ENCODE data around the gene CRELD2. TPM values are rescaled to one million over a fixed set of nuclear protein-coding genes. Genes with fewer than 3 reads are reported as not detected.

Gene CRELD2
- total and polyA plus RNA-seq, 2 of the 13 experiments (the other 11 are each of a cell fraction or from before 2014, with no cell fraction given) = 17.2 to 44.7 TPM

DNA sequence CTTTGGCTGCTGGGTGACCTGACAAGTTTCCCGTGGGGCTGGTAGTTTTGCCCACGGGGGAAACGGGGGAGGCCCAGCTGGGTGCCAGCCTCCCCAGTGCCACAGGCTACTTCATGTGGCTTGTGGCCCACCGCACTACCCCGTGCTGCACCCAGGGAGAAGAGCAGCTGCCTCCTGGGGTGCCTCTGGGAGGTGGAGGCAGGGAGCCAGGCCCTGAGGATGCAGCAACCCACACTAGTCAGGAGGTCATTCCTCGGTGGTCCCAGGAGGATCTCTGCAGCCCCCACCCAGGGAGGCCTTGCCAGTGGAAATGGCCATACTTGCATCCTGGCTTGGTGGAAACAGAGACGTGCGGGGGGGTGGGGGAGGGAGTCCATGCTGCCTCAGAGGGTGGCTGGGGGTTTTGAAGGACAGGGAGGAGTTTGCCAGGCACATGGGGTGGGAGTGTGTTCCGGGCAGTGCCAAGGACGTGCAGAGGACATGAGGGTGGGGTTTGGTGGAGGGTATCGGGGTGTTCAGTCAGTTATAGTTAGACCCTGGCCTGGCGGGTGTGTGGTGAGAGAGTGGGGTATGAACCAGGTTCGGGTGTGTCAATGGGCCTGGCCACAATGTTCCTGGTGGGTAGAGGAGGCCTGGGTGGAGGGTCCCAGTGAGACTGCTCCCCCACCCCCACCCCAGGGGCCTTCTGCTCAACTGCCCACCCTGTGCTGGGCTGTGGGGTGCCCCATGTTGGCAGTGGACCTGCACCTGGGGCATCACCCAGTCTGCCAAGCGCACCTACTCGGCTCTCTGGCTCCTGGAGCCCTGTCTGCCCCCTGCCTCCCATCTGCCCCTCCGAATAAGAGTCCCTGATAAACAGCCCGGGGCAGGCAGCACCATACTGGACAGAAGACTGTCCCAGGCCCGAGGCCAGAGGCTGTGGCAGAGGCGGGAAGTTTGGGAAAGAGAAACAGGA lies 46.0 kb downstream of the CRELD2 start (continued):
- TF ChIP-seq, protein P1, sequence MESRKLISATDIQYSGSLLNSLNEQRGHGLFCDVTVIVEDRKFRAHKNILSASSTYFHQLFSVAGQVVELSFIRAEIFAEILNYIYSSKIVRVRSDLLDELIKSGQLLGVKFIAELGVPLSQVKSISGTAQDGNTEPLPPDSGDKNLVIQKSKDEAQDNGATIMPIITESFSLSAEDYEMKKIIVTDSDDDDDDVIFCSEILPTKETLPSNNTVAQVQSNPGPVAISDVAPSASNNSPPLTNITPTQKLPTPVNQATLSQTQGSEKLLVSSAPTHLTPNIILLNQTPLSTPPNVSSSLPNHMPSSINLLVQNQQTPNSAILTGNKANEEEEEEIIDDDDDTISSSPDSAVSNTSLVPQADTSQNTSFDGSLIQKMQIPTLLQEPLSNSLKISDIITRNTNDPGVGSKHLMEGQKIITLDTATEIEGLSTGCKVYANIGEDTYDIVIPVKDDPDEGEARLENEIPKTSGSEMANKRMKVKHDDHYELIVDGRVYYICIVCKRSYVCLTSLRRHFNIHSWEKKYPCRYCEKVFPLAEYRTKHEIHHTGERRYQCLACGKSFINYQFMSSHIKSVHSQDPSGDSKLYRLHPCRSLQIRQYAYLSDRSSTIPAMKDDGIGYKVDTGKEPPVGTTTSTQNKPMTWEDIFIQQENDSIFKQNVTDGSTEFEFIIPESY (CRISPR knock-in tag; IDR thresholded peaks at IDR 0.05) = no peak
- TF ChIP-seq MTF1 (CRISPR knock-in tag; IDR thresholded peaks at IDR 0.05) (no peak), FOXA1 (IDR thresholded peaks at IDR 0.05) (no peak), FOXA1 (CRISPR knock-in tag; IDR thresholded peaks at IDR 0.05) (no peak), ZNF772 (CRISPR knock-in tag; IDR thresholded peaks at IDR 0.05) (0 out of 2 replicates have a peak, but pooled peaks have one; percentile 23), ONECUT2 (CRISPR knock-in tag; IDR thresholded peaks at IDR 0.05) (no peak), TOPORS (CRISPR knock-in tag; IDR thresholded peaks at IDR 0.05) (no peak), ZNF879 (CRISPR knock-in tag; IDR thresholded peaks at IDR 0.05) (no peak), XBP1 (CRISPR knock-in tag; IDR thresholded peaks at IDR 0.05) (no peak), PAF1 (CRISPR knock-in tag; IDR thresholded peaks at IDR 0.05) (peak; percentile 53; the same call in 1 of the 2 replicates), RBFOX2 (IDR thresholded peaks at IDR 0.05; ENCODE audit: low read depth, low read length) (peak; percentile 75), ZNF780A (CRISPR knock-in tag; IDR thresholded peaks at IDR 0.05) (no peak), TAF1 (CRISPR knock-in tag; IDR thresholded peaks at IDR 0.05) (0 out of 2 replicates have a peak, but pooled peaks have one; percentile 6), NR2F1 (CRISPR knock-in tag; IDR thresholded peaks at IDR 0.05) (no peak), MAZ (IDR thresholded peaks at IDR 0.05; ENCODE audit: borderline replicate concordance, low read depth, low read length) (no peak), MAZ (CRISPR knock-in tag; IDR thresholded peaks at IDR 0.05; ENCODE audit: low read depth) (0 out of 2 replicates have a peak, but pooled peaks have one; percentile 25)
- TF ChIP-seq, protein P2, sequence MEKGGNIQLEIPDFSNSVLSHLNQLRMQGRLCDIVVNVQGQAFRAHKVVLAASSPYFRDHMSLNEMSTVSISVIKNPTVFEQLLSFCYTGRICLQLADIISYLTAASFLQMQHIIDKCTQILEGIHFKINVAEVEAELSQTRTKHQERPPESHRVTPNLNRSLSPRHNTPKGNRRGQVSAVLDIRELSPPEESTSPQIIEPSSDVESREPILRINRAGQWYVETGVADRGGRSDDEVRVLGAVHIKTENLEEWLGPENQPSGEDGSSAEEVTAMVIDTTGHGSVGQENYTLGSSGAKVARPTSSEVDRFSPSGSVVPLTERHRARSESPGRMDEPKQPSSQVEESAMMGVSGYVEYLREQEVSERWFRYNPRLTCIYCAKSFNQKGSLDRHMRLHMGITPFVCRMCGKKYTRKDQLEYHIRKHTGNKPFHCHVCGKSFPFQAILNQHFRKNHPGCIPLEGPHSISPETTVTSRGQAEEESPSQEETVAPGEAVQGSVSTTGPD (CRISPR knock-in tag; IDR thresholded peaks at IDR 0.05) = no peak
- TF ChIP-seq, protein P3, sequence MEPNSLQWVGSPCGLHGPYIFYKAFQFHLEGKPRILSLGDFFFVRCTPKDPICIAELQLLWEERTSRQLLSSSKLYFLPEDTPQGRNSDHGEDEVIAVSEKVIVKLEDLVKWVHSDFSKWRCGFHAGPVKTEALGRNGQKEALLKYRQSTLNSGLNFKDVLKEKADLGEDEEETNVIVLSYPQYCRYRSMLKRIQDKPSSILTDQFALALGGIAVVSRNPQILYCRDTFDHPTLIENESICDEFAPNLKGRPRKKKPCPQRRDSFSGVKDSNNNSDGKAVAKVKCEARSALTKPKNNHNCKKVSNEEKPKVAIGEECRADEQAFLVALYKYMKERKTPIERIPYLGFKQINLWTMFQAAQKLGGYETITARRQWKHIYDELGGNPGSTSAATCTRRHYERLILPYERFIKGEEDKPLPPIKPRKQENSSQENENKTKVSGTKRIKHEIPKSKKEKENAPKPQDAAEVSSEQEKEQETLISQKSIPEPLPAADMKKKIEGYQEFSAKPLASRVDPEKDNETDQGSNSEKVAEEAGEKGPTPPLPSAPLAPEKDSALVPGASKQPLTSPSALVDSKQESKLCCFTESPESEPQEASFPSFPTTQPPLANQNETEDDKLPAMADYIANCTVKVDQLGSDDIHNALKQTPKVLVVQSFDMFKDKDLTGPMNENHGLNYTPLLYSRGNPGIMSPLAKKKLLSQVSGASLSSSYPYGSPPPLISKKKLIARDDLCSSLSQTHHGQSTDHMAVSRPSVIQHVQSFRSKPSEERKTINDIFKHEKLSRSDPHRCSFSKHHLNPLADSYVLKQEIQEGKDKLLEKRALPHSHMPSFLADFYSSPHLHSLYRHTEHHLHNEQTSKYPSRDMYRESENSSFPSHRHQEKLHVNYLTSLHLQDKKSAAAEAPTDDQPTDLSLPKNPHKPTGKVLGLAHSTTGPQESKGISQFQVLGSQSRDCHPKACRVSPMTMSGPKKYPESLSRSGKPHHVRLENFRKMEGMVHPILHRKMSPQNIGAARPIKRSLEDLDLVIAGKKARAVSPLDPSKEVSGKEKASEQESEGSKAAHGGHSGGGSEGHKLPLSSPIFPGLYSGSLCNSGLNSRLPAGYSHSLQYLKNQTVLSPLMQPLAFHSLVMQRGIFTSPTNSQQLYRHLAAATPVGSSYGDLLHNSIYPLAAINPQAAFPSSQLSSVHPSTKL (CRISPR knock-in tag; IDR thresholded peaks at IDR 0.05) = no peak
- TF ChIP-seq, protein P4, sequence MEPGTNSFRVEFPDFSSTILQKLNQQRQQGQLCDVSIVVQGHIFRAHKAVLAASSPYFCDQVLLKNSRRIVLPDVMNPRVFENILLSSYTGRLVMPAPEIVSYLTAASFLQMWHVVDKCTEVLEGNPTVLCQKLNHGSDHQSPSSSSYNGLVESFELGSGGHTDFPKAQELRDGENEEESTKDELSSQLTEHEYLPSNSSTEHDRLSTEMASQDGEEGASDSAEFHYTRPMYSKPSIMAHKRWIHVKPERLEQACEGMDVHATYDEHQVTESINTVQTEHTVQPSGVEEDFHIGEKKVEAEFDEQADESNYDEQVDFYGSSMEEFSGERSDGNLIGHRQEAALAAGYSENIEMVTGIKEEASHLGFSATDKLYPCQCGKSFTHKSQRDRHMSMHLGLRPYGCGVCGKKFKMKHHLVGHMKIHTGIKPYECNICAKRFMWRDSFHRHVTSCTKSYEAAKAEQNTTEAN (CRISPR knock-in tag; conservative IDR thresholded peaks at IDR 0.05) = no peak
- TF ChIP-seq, protein P5, sequence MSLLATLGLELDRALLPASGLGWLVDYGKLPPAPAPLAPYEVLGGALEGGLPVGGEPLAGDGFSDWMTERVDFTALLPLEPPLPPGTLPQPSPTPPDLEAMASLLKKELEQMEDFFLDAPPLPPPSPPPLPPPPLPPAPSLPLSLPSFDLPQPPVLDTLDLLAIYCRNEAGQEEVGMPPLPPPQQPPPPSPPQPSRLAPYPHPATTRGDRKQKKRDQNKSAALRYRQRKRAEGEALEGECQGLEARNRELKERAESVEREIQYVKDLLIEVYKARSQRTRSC (CRISPR knock-in tag; IDR thresholded peaks at IDR 0.05; ENCODE audit: low read depth) = no peak

Data from HepG2 (cell line).